GM12878 (cell line): ENCODE measurements around the gene SDCCAG8. TPM values are rescaled to one million over a fixed set of nuclear protein-coding genes. Genes with fewer than 3 reads are reported as not detected.

Experiments
- ATAC-seq: fragments of 200-7000 bp; cut with Tn5 transposase; 3 replicates; pipeline ENCODE4 v1.9.1; 2020; ENCODE audit warnings: mild to moderate bottlenecking, moderate library complexity
- BruUV-seq: library from RNA; stranded (reverse); fragments of 400-500 nt; replicated peaks from 2 replicates; lab custom pipeline; 2021; lab: Mats Ljungman, UMichigan
- CTCF ChIA-PET: fragments of 300-600 bp; sonication (Branson Sonifier 250); formaldehyde crosslinking; extraction: SDS; loops from one replicate; lab custom pipeline; 2021; ENCODE audit warnings: inconsistent platforms; lab: Yijun Ruan, JAX
- POLR2A ChIA-PET: fragments of 350-600 bp; formaldehyde crosslinking; extraction: SDS; loops from one replicate; lab custom pipeline; 2021; ENCODE audit warnings: inconsistent platforms; lab: Charles Lee
- RAD21 ChIA-PET: fragments of 300-600 bp; sonication (Branson Sonifier 250); formaldehyde crosslinking; loops from one replicate; lab custom pipeline; 2023; ENCODE audit warnings: antibody characterized with exemption; ENCODE audit not compliant: unreplicated experiment; lab: Charles Lee
- SMC1A ChIA-PET: fragments of 300-600 bp; sonication (Branson Sonifier 250); formaldehyde crosslinking; loops from one replicate; lab custom pipeline; 2023; ENCODE audit not compliant: unreplicated experiment, uncharacterized antibody; lab: Charles Lee
- DNase-seq: peaks from one replicate; pipeline ENCODE4 v3.0.0-alpha.2; 2011; ENCODE audit warnings: low read depth, low spot score
- FAIRE-seq: peaks from 3 replicates; lab custom pipeline; 2011; peaks lifted over from hg19 to GRCh38; lab: Jason Lieb, UNC
- H2AFZ ChIP-seq: 2 replicates; pipeline ENCODE4 v1.6.0; 2011; ENCODE audit warnings: low read depth, low read length, control low read depth; ENCODE audit not compliant: control insufficient read depth
- H3K27ac ChIP-seq: 2 replicates; pipeline ENCODE4 v1.5.1; 2011; ENCODE audit warnings: control low read depth; ENCODE audit not compliant: control insufficient read depth, insufficient read depth
- H3K27me3 ChIP-seq, 2 experiments: replicated peaks in 1 of 2; 2 replicates each; pipeline versions ENCODE4 v1.6.0 to v1.6.1; 2011; ENCODE audit warnings: low read length in 1 of 2; ENCODE audit not compliant: control insufficient read depth in 2 of 2, insufficient read depth in 2 of 2
- H3K36me3 ChIP-seq, 2 experiments: 2 replicates each; pipeline ENCODE4 v1.5.1; 2011; ENCODE audit warnings: low read length in 1 of 2; ENCODE audit not compliant: control insufficient read depth in 2 of 2, insufficient read depth in 2 of 2
- H3K4me1 ChIP-seq: 2 replicates; pipeline ENCODE4 v1.6.1; 2011; ENCODE audit warnings: mild to moderate bottlenecking, low read length, moderate library complexity, mixed read lengths; ENCODE audit not compliant: control insufficient read depth, insufficient read depth
- H3K4me2 ChIP-seq: 2 replicates; pipeline ENCODE4 v1.6.0; 2011; ENCODE audit warnings: control low read depth; ENCODE audit not compliant: control insufficient read depth, insufficient read depth
- H3K4me3 ChIP-seq: fragments of 200-600 bp; sonication (generic); 2 replicates; pipeline ENCODE4 v1.5.1; 2016
- H3K79me2 ChIP-seq: 2 replicates; pipeline ENCODE4 v1.6.0; 2011; ENCODE audit warnings: low read length; ENCODE audit not compliant: control insufficient read depth, insufficient read depth
- H3K9ac ChIP-seq: 2 replicates; pipeline ENCODE4 v1.8.0; 2011; ENCODE audit warnings: low read length, control low read depth, mixed read lengths; ENCODE audit not compliant: control insufficient read depth, insufficient read depth
- H3K9me3 ChIP-seq: replicated peaks from 3 replicates; pipeline ENCODE4 v1.5.1; 2011; ENCODE audit warnings: mild to moderate bottlenecking, low read length; ENCODE audit not compliant: control insufficient read depth, insufficient read depth
- H4K20me1 ChIP-seq: 2 replicates; pipeline ENCODE4 v1.6.0; 2011; ENCODE audit not compliant: control insufficient read depth, insufficient read depth
- BHLHE40 ChIP-seq, 2 experiments: fragments of 450-650 bp in 1 of 2; IDR thresholded peaks; 2 replicates each; pipeline ENCODE4 v1.6.1; 2011 to 2017; ENCODE audit warnings: low read depth in 2 of 2, borderline replicate concordance in 1 of 2, improper control_type of control experiment in 1 of 2, low read length in 1 of 2, mild to moderate bottlenecking in 1 of 2
- CHD4 ChIP-seq: fragments of 200-600 bp; sonication (generic); IDR thresholded peaks from 2 replicates; pipeline ENCODE4 v1.6.1; 2016; ENCODE audit warnings: mild to moderate bottlenecking
- HDAC6 ChIP-seq: fragments of 200-600 bp; sonication (generic); IDR thresholded peaks from one replicate; pipeline ENCODE4 v1.8.0; 2017; ENCODE audit warnings: antibody characterized with exemption; ENCODE audit not compliant: unreplicated experiment
- NFXL1 ChIP-seq: fragments of 450-650 bp; IDR thresholded peaks from 2 replicates; pipeline ENCODE4 v1.6.1; 2017; ENCODE audit warnings: antibody characterized with exemption, mild to moderate bottlenecking, borderline replicate concordance
- RFX5 ChIP-seq: IDR thresholded peaks from 2 replicates; pipeline ENCODE4 v1.6.1; 2011; ENCODE audit warnings: low read depth, low read length, improper control_type of control experiment
- SPI1 ChIP-seq: IDR thresholded peaks from 2 replicates; pipeline ENCODE4 v1.6.1; 2011; ENCODE audit warnings: low read depth, mild to moderate bottlenecking, low read length, moderate library complexity, borderline replicate concordance; ENCODE audit not compliant: insufficient read depth
- ZNF24 ChIP-seq: fragments of 450-650 bp; IDR thresholded peaks from 2 replicates; pipeline ENCODE4 v1.6.1; 2017; ENCODE audit warnings: antibody characterized with exemption, mild to moderate bottlenecking
- WGBS: methylation state at CpG from one replicate; pipeline ENCODE4 v1.1.6; 2016; ENCODE audit warnings: low lambda C conversion rate; ENCODE audit not compliant: insufficient replicate concordance, insufficient coverage; ENCODE audit errors: missing lambda C conversion rate; 5-methylcytosine and 5-hydroxymethylcytosine counted together
- in situ Hi-C: fragments of 300-500 bp; cut with MboI; formaldehyde crosslinking; loops from 9 replicates; pipeline ENCODE4 v1.14.3; 2018; ENCODE audit warnings: mixed read lengths
- intact Hi-C: fragments of 100-400 bp; cut with micrococcal nuclease; formaldehyde crosslinking; loops from one replicate; pipeline ENCODE4 v1.14.2; 2022; ENCODE audit not compliant: unreplicated experiment
- polyA plus RNA-seq, 11 experiments: library from polyadenylated mRNA; depleted of rRNA in 4 of 11; unstranded in 6 of 11; stranded (reverse) in 5 of 11; fragments of >200 nt; fragmentation: Nextera tagmentation in 4 of 11; fragmentation: Illumina TruSeq in 1 of 11; extraction: Ambion mirVana in 4 of 11; extraction: Trizol in 1 of 11; gene quantifications; 1 replicate in 1 of 11; 2 replicates in 10 of 11; pipeline versions ENCODE4 v1.2.1 to v1.2.3, GENCODE V29; 2011 to 2016; ENCODE audit warnings: inconsistent platforms in 2 of 11, missing spikeins in 2 of 11, low read depth in 1 of 11
- total RNA-seq, 4 experiments: library from RNA; depleted of rRNA in 3 of 4; stranded (reverse); fragments of >200 nt in 3 of 4; fragmentation: Illumina TruSeq in 1 of 4; extraction: Trizol in 1 of 4; gene quantifications; 2 replicates each; pipeline versions ENCODE4 v1.2.1 to v1.2.3, GENCODE V29; 2013 to 2021
- TF ChIP-seq, protein P1 (sequence below): IDR thresholded peaks from 2 replicates; pipeline ENCODE4 v1.6.1; 2011; ENCODE audit warnings: borderline replicate concordance, low read depth, mild to moderate bottlenecking, moderate library complexity, low read length; ENCODE audit not compliant: insufficient read depth, poor library complexity, severe bottlenecking
- TF ChIP-seq, protein P2 (sequence below): fragments of 450-650 bp; IDR thresholded peaks from 2 replicates; pipeline ENCODE4 v1.6.1; 2016; ENCODE audit warnings: mild to moderate bottlenecking, moderate library complexity, borderline replicate concordance
- TF ChIP-seq, protein P3 (sequence below): IDR thresholded peaks from 2 replicates; pipeline ENCODE4 v1.6.1; 2011; ENCODE audit warnings: mild to moderate bottlenecking, low read depth, low read length, moderate library complexity; ENCODE audit not compliant: insufficient replicate concordance
- TF ChIP-seq, protein P4 (sequence below): IDR thresholded peaks from 2 replicates; pipeline ENCODE4 v1.6.1; 2012; ENCODE audit warnings: low read length, inconsistent platforms

The SDCCAG8 gene
- total and polyA plus RNA-seq, 10 of the 15 experiments (the other 5 are each of a cell fraction or from before 2014, with no cell fraction given), result 15.0 to 25.6 (median 20.6) TPM

DNA sequence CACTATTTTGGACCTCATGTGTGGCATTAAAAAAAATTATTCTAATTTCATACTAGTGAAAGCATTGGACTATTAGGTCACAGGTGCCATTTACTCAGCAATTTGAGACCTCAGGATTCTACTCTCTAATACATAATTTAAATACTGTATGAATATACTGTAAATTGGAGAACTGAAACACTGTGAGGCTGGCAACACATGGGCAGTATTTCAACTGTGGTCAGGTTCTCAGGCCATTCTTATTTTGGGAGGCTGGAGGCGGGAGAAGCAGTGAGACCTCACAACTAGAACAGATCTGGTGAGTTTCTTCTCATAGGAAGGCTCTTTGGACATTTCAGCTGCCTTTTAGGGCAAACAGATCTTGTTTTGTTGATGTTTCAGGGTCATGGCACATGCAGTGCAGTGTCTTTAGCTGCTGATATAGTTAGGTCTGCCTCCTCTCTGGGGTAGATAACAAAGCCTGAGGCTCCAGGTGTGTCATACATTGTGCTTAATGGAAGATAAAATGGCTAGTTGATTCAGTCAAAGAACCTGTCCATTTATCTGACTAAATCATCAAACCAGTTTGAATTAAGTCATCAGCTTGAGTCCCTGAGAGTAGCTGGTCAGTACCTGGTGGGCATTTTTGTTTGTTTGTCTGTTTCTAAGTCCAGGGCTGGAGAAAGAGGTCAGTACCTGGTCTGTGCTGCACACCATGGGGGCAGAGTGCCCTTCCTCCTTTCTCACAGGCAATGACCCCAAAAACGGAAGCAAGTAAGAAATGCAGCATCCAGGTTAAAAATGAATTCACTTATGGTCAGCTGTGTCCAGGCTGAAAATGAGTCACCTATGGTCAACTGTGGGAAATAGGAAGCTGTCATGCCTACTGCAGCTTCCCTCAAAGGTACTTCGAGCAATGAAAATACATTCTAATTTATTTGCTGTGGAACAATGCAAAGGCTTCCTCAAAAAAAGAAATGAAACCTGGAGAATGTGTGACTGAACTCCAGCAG is 216.2 kb downstream of the SDCCAG8 start:
- WGBS, result 60% methylated on average over 3 of the region's 3 CpGs
- BruUV-seq, result no TSS peak
- TF ChIP-seq CHD4 (no peak), NFXL1 (no peak), BHLHE40 (IDR thresholded peaks at IDR 0.05; ENCODE audit: borderline replicate concordance in 1 of 2, low read depth in 2 of 2, low read length in 1 of 2) (no peak), SPI1 (peak; percentile 76; the same call in 1 of the 2 replicates), ZNF24 (no peak), RFX5 (no peak), HDAC6 (no peak)
- TF ChIP-seq, protein P1, sequence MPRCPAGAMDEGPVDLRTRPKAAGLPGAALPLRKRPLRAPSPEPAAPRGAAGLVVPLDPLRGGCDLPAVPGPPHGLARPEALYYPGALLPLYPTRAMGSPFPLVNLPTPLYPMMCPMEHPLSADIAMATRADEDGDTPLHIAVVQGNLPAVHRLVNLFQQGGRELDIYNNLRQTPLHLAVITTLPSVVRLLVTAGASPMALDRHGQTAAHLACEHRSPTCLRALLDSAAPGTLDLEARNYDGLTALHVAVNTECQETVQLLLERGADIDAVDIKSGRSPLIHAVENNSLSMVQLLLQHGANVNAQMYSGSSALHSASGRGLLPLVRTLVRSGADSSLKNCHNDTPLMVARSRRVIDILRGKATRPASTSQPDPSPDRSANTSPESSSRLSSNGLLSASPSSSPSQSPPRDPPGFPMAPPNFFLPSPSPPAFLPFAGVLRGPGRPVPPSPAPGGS, result no peak
- TF ChIP-seq, protein P2, sequence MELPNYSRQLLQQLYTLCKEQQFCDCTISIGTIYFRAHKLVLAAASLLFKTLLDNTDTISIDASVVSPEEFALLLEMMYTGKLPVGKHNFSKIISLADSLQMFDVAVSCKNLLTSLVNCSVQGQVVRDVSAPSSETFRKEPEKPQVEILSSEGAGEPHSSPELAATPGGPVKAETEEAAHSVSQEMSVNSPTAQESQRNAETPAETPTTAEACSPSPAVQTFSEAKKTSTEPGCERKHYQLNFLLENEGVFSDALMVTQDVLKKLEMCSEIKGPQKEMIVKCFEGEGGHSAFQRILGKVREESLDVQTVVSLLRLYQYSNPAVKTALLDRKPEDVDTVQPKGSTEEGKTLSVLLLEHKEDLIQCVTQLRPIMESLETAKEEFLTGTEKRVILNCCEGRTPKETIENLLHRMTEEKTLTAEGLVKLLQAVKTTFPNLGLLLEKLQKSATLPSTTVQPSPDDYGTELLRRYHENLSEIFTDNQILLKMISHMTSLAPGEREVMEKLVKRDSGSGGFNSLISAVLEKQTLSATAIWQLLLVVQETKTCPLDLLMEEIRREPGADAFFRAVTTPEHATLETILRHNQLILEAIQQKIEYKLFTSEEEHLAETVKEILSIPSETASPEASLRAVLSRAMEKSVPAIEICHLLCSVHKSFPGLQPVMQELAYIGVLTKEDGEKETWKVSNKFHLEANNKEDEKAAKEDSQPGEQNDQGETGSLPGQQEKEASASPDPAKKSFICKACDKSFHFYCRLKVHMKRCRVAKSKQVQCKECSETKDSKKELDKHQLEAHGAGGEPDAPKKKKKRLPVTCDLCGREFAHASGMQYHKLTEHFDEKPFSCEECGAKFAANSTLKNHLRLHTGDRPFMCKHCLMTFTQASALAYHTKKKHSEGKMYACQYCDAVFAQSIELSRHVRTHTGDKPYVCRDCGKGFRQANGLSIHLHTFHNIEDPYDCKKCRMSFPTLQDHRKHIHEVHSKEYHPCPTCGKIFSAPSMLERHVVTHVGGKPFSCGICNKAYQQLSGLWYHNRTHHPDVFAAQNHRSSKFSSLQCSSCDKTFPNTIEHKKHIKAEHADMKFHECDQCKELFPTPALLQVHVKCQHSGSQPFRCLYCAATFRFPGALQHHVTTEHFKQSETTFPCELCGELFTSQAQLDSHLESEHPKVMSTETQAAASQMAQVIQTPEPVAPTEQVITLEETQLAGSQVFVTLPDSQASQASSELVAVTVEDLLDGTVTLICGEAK, result no peak
- TF ChIP-seq, protein P3, sequence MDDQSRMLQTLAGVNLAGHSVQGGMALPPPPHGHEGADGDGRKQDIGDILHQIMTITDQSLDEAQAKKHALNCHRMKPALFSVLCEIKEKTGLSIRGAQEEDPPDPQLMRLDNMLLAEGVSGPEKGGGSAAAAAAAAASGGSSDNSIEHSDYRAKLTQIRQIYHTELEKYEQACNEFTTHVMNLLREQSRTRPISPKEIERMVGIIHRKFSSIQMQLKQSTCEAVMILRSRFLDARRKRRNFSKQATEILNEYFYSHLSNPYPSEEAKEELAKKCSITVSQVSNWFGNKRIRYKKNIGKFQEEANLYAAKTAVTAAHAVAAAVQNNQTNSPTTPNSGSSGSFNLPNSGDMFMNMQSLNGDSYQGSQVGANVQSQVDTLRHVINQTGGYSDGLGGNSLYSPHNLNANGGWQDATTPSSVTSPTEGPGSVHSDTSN, result no peak
- TF ChIP-seq, protein P4, sequence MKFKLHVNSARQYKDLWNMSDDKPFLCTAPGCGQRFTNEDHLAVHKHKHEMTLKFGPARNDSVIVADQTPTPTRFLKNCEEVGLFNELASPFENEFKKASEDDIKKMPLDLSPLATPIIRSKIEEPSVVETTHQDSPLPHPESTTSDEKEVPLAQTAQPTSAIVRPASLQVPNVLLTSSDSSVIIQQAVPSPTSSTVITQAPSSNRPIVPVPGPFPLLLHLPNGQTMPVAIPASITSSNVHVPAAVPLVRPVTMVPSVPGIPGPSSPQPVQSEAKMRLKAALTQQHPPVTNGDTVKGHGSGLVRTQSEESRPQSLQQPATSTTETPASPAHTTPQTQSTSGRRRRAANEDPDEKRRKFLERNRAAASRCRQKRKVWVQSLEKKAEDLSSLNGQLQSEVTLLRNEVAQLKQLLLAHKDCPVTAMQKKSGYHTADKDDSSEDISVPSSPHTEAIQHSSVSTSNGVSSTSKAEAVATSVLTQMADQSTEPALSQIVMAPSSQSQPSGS, result 0 out of 2 replicates have a peak, but pooled peaks have one; percentile 23

More for the DNA sequence above, 216.2 kb downstream of the SDCCAG8 start:
- Histone ChIP-seq H4K20me1 (no peaks in the 10 kb centered on the region), H3K4me3 (no peak overlapping the region), H3K9ac (no peak overlapping the region), H2AFZ (no peak overlapping the region), H3K9me3 (no peaks in the 10 kb centered on the region), H3K27me3 (no peaks in the 10 kb centered on the region), H3K36me3 (no peaks in the 10 kb centered on the region), H3K27ac (no peak overlapping the region), H3K79me2 (no peaks in the 10 kb centered on the region), H3K4me2 (no peak overlapping the region), H3K4me1 (peaks cover 7% of the 10 kb centered on the region; the same call in 1 of the 2 replicates)
- peak; percentile 89 for ATAC-seq
- DNase-seq, result peak; percentile 26
- ChIA-PET POLR2A (no interaction called here), RAD21 (no interaction called here), CTCF (interaction anchor here (0.9 kb wide), 1 partner anchor 128 kb away, joined by 3 read pairs; no protein-coding TSS in a partner anchor), SMC1A (no interaction called here)
- intact Hi-C loops (no loop called here), in situ Hi-C loops (no loop called here)
- no peak for FAIRE-seq
